HEK293 (cell line): ENCODE data around the gene ITPKC.
A peak's percentile ranks its signal among the peaks of the same experiment; 100 is the strongest.

Experiments
- GLIS2 ChIP-seq: fragments of 450-650 bp; formaldehyde crosslinking; IDR thresholded peaks from 2 replicates; pipeline ENCODE4 v1.5.1; 2016; ENCODE audit warnings: missing biosample characterization, missing genetic modification characterization
- KLF8 ChIP-seq: fragments of 450-650 bp; formaldehyde crosslinking; IDR thresholded peaks from 2 replicates; pipeline ENCODE4 v1.5.1; 2016; ENCODE audit warnings: missing biosample characterization, missing genetic modification characterization
- MYNN ChIP-seq: fragments of 450-650 bp; formaldehyde crosslinking; IDR thresholded peaks from 2 replicates; pipeline ENCODE4 v1.5.1; 2016; ENCODE audit warnings: missing biosample characterization, missing genetic modification characterization, borderline replicate concordance
- TRIM28 ChIP-seq: IDR thresholded peaks from 2 replicates; pipeline ENCODE4 v1.6.1; 2011; ENCODE audit warnings: low read length, control low read depth, borderline replicate concordance
- WT1 ChIP-seq: fragments of 450-650 bp; formaldehyde crosslinking; IDR thresholded peaks from 2 replicates; pipeline ENCODE4 v1.5.1; 2016; ENCODE audit warnings: missing biosample characterization, missing genetic modification characterization
- ZFP69B ChIP-seq: fragments of 450-650 bp; formaldehyde crosslinking; IDR thresholded peaks from 2 replicates; pipeline ENCODE4 v1.5.1; 2016; ENCODE audit warnings: missing biosample characterization, missing genetic modification characterization
- ZNF10 ChIP-seq: fragments of 450-650 bp; formaldehyde crosslinking; IDR thresholded peaks from 2 replicates; pipeline ENCODE4 v1.5.1; 2017; ENCODE audit warnings: missing biosample characterization, missing genetic modification characterization
- ZNF114 ChIP-seq: fragments of 450-650 bp; formaldehyde crosslinking; IDR thresholded peaks from 2 replicates; pipeline ENCODE4 v1.5.0; 2017; ENCODE audit warnings: missing biosample characterization, missing genetic modification characterization
- ZNF266 ChIP-seq: fragments of 450-650 bp; formaldehyde crosslinking; IDR thresholded peaks from 2 replicates; pipeline ENCODE4 v1.5.1; 2016; ENCODE audit warnings: missing biosample characterization, missing genetic modification characterization, low read depth
- ZNF366 ChIP-seq: fragments of 450-650 bp; formaldehyde crosslinking; conservative IDR thresholded peaks from 2 replicates; pipeline ENCODE4 v1.5.1; 2016; ENCODE audit warnings: missing biosample characterization, missing genetic modification characterization
- ZNF394 ChIP-seq: fragments of 450-650 bp; formaldehyde crosslinking; IDR thresholded peaks from 2 replicates; pipeline ENCODE4 v1.5.1; 2016; ENCODE audit warnings: missing biosample characterization, missing genetic modification characterization, mild to moderate bottlenecking, moderate library complexity, borderline replicate concordance
- ZNF514 ChIP-seq: fragments of 450-650 bp; formaldehyde crosslinking; IDR thresholded peaks from 2 replicates; pipeline ENCODE4 v1.5.1; 2016; ENCODE audit warnings: missing biosample characterization, missing genetic modification characterization
- ZNF549 ChIP-seq: fragments of 450-650 bp; IDR thresholded peaks from 2 replicates; pipeline ENCODE4 v1.5.1; 2018; ENCODE audit warnings: missing biosample characterization, missing genetic modification characterization, mild to moderate bottlenecking, inconsistent platforms, moderate library complexity
- ZNF596 ChIP-seq: fragments of 450-650 bp; IDR thresholded peaks from 2 replicates; pipeline ENCODE4 v1.5.0; 2018; ENCODE audit warnings: missing biosample characterization, mild to moderate bottlenecking, missing genetic modification characterization, moderate library complexity
- ZNF785 ChIP-seq: fragments of 450-650 bp; formaldehyde crosslinking; IDR thresholded peaks from 2 replicates; pipeline ENCODE4 v1.5.1; 2016; ENCODE audit warnings: missing biosample characterization, missing genetic modification characterization
- ZSCAN23 ChIP-seq: fragments of 450-650 bp; formaldehyde crosslinking; IDR thresholded peaks from 2 replicates; pipeline ENCODE4 v1.5.1; 2016; ENCODE audit warnings: missing biosample characterization, missing genetic modification characterization
- TF ChIP-seq, protein P1 (sequence below): fragments of 450-650 bp; formaldehyde crosslinking; IDR thresholded peaks from 2 replicates; pipeline ENCODE4 v1.5.1; 2016; ENCODE audit warnings: missing biosample characterization, missing genetic modification characterization
- TF ChIP-seq, protein P2 (sequence below): fragments of 450-650 bp; formaldehyde crosslinking; IDR thresholded peaks from 2 replicates; pipeline ENCODE4 v1.5.1; 2017; ENCODE audit warnings: missing biosample characterization, missing genetic modification characterization
- TF ChIP-seq, protein P3 (sequence below): fragments of 450-650 bp; formaldehyde crosslinking; IDR thresholded peaks from 2 replicates; pipeline ENCODE4 v1.5.1; 2016; ENCODE audit warnings: missing biosample characterization, missing genetic modification characterization
- TF ChIP-seq, protein P4 (sequence below): fragments of 450-650 bp; IDR thresholded peaks from 2 replicates; pipeline ENCODE4 v1.5.1; 2018; ENCODE audit warnings: missing biosample characterization, missing genetic modification characterization
- TF ChIP-seq, protein P5 (sequence below): fragments of 450-650 bp; formaldehyde crosslinking; IDR thresholded peaks from 2 replicates; pipeline ENCODE4 v1.5.1; 2016; ENCODE audit warnings: missing biosample characterization, missing genetic modification characterization, borderline replicate concordance
- TF ChIP-seq, protein P6 (sequence below): fragments of 450-650 bp; formaldehyde crosslinking; conservative IDR thresholded peaks from 2 replicates; pipeline ENCODE4 v1.5.1; 2016; ENCODE audit warnings: low read depth, missing biosample characterization, missing genetic modification characterization

ITPKC gene

DNA sequence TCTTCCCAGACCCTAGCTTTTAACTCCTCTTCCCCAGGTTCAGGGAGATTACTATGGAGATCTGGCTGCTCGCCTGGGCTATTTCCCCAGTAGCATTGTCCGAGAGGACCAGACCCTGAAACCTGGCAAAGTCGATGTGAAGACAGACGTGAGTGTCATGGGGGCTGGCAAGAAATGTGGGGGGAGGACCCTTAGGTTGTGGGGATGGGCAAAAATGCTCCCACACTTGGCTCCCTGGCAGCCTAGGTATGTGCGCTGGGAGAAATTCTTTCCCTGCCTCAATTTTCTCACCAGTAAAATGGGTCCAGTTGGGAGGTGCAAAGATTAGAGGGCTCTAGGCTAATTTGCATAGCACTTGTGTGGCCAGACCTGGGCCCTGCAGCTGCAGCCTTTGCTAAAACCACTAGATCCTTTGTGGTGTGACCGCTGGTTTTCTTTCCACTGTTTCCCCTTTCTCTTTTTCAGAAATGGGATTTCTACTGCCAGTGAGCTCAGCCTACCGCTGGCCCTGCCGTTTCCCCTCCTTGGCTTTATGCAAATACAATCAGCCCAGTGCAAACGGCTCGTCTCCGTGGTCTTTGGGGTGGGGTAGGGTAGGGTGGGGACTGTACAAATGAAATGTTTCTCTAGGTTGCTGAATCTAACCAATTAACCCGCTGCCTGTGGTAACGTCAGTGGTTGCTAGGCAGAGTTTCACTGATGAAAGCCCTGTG lies 60.2 kb downstream of the ITPKC start (continued):
- TF ChIP-seq, protein P1, sequence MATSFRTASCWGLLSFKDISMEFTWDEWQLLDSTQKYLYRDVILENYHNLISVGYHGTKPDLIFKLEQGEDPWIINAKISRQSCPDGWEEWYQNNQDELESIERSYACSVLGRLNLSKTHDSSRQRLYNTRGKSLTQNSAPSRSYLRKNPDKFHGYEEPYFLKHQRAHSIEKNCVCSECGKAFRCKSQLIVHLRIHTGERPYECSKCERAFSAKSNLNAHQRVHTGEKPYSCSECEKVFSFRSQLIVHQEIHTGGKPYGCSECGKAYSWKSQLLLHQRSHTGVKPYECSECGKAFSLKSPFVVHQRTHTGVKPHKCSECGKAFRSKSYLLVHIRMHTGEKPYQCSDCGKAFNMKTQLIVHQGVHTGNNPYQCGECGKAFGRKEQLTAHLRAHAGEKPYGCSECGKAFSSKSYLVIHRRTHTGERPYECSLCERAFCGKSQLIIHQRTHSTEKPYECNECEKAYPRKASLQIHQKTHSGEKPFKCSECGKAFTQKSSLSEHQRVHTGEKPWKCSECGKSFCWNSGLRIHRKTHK = no peak
- TF ChIP-seq ZNF266 (no peak), ZNF549 (tag by site-specific recombination) (no peak), ZNF366 (no peak), MYNN (tag by site-specific recombination) (0 out of 2 replicates have a peak, but pooled peaks have one; percentile 20), KLF8 (tag by site-specific recombination) (peak; percentile 39), ZNF114 (tag by site-specific recombination) (no peak), WT1 (tag by site-specific recombination) (no peak), ZNF596 (no peak), ZNF394 (tag by site-specific recombination) (no peak), ZNF10 (tag by site-specific recombination) (no peak), ZSCAN23 (tag by site-specific recombination) (no peak), GLIS2 (no peak), ZFP69B (tag by site-specific recombination) (peak; percentile 44; the same call in 1 of the 2 replicates), ZNF785 (tag by site-specific recombination) (no peak), ZNF514 (tag by site-specific recombination) (no peak), TRIM28 (no peak)
- TF ChIP-seq, protein P2, sequence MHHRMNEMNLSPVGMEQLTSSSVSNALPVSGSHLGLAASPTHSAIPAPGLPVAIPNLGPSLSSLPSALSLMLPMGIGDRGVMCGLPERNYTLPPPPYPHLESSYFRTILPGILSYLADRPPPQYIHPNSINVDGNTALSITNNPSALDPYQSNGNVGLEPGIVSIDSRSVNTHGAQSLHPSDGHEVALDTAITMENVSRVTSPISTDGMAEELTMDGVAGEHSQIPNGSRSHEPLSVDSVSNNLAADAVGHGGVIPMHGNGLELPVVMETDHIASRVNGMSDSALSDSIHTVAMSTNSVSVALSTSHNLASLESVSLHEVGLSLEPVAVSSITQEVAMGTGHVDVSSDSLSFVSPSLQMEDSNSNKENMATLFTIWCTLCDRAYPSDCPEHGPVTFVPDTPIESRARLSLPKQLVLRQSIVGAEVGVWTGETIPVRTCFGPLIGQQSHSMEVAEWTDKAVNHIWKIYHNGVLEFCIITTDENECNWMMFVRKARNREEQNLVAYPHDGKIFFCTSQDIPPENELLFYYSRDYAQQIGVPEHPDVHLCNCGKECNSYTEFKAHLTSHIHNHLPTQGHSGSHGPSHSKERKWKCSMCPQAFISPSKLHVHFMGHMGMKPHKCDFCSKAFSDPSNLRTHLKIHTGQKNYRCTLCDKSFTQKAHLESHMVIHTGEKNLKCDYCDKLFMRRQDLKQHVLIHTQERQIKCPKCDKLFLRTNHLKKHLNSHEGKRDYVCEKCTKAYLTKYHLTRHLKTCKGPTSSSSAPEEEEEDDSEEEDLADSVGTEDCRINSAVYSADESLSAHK (tag by site-specific recombination) = 0 out of 2 replicates have a peak, but pooled peaks have one; percentile 39
- TF ChIP-seq, protein P3, sequence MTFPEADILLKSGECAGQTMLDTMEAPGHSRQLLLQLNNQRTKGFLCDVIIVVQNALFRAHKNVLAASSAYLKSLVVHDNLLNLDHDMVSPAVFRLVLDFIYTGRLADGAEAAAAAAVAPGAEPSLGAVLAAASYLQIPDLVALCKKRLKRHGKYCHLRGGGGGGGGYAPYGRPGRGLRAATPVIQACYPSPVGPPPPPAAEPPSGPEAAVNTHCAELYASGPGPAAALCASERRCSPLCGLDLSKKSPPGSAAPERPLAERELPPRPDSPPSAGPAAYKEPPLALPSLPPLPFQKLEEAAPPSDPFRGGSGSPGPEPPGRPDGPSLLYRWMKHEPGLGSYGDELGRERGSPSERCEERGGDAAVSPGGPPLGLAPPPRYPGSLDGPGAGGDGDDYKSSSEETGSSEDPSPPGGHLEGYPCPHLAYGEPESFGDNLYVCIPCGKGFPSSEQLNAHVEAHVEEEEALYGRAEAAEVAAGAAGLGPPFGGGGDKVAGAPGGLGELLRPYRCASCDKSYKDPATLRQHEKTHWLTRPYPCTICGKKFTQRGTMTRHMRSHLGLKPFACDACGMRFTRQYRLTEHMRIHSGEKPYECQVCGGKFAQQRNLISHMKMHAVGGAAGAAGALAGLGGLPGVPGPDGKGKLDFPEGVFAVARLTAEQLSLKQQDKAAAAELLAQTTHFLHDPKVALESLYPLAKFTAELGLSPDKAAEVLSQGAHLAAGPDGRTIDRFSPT (tag by site-specific recombination) = no peak
- TF ChIP-seq, protein P4, sequence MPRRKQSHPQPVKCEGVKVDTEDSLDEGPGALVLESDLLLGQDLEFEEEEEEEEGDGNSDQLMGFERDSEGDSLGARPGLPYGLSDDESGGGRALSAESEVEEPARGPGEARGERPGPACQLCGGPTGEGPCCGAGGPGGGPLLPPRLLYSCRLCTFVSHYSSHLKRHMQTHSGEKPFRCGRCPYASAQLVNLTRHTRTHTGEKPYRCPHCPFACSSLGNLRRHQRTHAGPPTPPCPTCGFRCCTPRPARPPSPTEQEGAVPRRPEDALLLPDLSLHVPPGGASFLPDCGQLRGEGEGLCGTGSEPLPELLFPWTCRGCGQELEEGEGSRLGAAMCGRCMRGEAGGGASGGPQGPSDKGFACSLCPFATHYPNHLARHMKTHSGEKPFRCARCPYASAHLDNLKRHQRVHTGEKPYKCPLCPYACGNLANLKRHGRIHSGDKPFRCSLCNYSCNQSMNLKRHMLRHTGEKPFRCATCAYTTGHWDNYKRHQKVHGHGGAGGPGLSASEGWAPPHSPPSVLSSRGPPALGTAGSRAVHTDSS (tag by site-specific recombination) = no peak
- TF ChIP-seq, protein P5, sequence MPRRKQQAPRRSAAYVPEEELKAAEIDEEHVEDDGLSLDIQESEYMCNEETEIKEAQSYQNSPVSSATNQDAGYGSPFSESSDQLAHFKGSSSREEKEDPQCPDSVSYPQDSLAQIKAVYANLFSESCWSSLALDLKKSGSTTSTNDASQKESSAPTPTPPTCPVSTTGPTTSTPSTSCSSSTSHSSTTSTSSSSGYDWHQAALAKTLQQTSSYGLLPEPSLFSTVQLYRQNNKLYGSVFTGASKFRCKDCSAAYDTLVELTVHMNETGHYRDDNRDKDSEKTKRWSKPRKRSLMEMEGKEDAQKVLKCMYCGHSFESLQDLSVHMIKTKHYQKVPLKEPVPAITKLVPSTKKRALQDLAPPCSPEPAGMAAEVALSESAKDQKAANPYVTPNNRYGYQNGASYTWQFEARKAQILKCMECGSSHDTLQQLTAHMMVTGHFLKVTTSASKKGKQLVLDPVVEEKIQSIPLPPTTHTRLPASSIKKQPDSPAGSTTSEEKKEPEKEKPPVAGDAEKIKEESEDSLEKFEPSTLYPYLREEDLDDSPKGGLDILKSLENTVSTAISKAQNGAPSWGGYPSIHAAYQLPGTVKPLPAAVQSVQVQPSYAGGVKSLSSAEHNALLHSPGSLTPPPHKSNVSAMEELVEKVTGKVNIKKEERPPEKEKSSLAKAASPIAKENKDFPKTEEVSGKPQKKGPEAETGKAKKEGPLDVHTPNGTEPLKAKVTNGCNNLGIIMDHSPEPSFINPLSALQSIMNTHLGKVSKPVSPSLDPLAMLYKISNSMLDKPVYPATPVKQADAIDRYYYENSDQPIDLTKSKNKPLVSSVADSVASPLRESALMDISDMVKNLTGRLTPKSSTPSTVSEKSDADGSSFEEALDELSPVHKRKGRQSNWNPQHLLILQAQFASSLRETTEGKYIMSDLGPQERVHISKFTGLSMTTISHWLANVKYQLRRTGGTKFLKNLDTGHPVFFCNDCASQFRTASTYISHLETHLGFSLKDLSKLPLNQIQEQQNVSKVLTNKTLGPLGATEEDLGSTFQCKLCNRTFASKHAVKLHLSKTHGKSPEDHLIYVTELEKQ (tag by site-specific recombination) = no peak
- TF ChIP-seq, protein P6, sequence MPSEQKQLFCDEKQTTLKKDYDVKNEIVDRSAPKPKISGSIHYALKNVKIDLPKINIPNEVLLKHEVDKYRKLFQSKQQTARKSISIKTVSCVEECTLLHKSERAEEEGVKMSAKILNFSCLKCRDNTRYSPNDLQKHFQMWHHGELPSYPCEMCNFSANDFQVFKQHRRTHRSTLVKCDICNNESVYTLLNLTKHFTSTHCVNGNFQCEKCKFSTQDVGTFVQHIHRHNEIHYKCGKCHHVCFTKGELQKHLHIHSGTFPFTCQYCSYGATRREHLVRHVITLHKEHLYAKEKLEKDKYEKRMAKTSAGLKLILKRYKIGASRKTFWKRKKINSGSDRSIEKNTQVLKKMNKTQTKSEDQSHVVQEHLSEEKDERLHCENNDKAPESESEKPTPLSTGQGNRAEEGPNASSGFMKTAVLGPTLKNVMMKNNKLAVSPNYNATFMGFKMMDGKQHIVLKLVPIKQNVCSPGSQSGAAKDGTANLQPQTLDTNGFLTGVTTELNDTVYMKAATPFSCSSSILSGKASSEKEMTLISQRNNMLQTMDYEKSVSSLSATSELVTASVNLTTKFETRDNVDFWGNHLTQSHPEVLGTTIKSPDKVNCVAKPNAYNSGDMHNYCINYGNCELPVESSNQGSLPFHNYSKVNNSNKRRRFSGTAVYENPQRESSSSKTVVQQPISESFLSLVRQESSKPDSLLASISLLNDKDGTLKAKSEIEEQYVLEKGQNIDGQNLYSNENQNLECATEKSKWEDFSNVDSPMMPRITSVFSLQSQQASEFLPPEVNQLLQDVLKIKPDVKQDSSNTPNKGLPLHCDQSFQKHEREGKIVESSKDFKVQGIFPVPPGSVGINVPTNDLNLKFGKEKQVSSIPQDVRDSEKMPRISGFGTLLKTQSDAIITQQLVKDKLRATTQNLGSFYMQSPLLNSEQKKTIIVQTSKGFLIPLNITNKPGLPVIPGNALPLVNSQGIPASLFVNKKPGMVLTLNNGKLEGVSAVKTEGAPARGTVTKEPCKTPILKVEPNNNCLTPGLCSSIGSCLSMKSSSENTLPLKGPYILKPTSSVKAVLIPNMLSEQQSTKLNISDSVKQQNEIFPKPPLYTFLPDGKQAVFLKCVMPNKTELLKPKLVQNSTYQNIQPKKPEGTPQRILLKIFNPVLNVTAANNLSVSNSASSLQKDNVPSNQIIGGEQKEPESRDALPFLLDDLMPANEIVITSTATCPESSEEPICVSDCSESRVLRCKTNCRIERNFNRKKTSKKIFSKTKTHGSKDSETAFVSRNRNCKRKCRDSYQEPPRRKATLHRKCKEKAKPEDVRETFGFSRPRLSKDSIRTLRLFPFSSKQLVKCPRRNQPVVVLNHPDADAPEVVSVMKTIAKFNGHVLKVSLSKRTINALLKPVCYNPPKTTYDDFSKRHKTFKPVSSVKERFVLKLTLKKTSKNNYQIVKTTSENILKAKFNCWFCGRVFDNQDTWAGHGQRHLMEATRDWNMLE (tag by site-specific recombination) = no peak
